ENCODE results near the gene NCAPG2. TPM values are rescaled to one million over a fixed set of nuclear protein-coding genes. Genes with fewer than 3 reads are reported as not detected.

Gene NCAPG2
- polyA plus RNA-seq, 1 of the 3 experiments (the other 2 are of a cell fraction): 25.0 TPM

DNA sequence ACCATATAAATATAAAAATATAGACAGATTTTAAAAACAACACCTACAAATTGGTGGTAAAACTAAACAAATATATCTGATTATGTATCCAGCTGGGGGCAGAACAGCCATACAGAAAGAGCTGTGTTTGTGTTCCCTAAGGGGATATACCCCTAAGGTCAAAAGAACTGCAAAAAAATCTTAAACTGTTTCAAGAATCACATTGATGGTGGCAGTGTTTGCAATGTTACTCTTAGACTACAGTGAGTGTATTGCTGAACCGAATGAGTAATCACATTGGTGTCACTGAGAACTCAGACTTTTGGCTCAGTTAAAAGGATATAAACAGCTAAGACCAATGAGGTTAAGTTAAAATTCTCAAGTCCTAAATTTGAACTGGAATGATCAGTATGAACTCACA lies 89.9 kb downstream of the NCAPG2 start:
- Histone ChIP-seq H3K4me2 (no peak overlapping the region), H3K9me3 (no peaks in the 10 kb centered on the region), H2AFZ (ENCODE audit: low read depth) (no peak overlapping the region), H3K9me2 (no peaks in the 10 kb centered on the region), H3K4me1 (ENCODE audit: control insufficient read depth in 1 of 2, insufficient read depth in 2 of 2, low read depth in 1 of 2, low read length in 1 of 2) (peaks cover 0 to 10% of the 10 kb centered on the region in 2 experiments; a peak in 2 of 4 replicates), H3K9ac (no peak overlapping the region), H3K4me3 (ENCODE audit: low read depth in 2 of 2, low read length in 1 of 2) (no peak overlapping the region), H3K36me3 (replicated peaks in 1 of 2; ENCODE audit: control insufficient read depth in 1 of 2, insufficient read depth in 2 of 2, low read length in 1 of 2) (peaks cover 2 to 5% of the 10 kb centered on the region in 2 experiments), H3K27me3 (ENCODE audit: insufficient read depth) (no peaks in the 10 kb centered on the region), H3F3A (replicated peaks; ENCODE audit: insufficient read depth) (peaks cover 5% of the 10 kb centered on the region), H4K20me1 (ENCODE audit: insufficient read depth) (no peaks in the 10 kb centered on the region), H3K79me2 (ENCODE audit: insufficient read depth) (no peaks in the 10 kb centered on the region), H3K27ac (ENCODE audit: low read depth in 2 of 2, low read length in 1 of 2) (no peak overlapping the region)
- DNase-seq: no peak
- TF ChIP-seq MXI1 (IDR thresholded peaks at IDR 0.05; ENCODE audit: low read depth, low read length) (no peak), ELF1 (IDR thresholded peaks at IDR 0.05) (no peak), RXRA (IDR thresholded peaks at IDR 0.05; ENCODE audit: borderline replicate concordance, low read depth) (no peak), RFX5 (IDR thresholded peaks at IDR 0.05; ENCODE audit: low read length) (no peak), NRF1 (IDR thresholded peaks at IDR 0.05; ENCODE audit: low read depth, low read length) (no peak), SMC3 (IDR thresholded peaks at IDR 0.05; ENCODE audit: low read depth, low read length) (no peak), JUND (IDR thresholded peaks at IDR 0.05) (no peak), MEF2A (IDR thresholded peaks at IDR 0.05; ENCODE audit: borderline replicate concordance, low read depth) (no peak), IRF3 (IDR thresholded peaks at IDR 0.05; ENCODE audit: low read depth, low read length) (no peak)
- TF ChIP-seq, protein P1, sequence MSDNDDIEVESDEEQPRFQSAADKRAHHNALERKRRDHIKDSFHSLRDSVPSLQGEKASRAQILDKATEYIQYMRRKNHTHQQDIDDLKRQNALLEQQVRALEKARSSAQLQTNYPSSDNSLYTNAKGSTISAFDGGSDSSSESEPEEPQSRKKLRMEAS (IDR thresholded peaks at IDR 0.05; ENCODE audit: low read depth): no peak
- TF ChIP-seq, protein P2, sequence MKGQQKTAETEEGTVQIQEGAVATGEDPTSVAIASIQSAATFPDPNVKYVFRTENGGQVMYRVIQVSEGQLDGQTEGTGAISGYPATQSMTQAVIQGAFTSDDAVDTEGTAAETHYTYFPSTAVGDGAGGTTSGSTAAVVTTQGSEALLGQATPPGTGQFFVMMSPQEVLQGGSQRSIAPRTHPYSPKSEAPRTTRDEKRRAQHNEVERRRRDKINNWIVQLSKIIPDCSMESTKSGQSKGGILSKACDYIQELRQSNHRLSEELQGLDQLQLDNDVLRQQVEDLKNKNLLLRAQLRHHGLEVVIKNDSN (IDR thresholded peaks at IDR 0.05; ENCODE audit: borderline replicate concordance, low read depth): no peak
- ChIA-PET CTCF (interaction anchor here (0.8 to 1.7 kb wide), 4 partner anchors 11 to 32 kb away, joined by 3 to 9 read pairs (median 3); no protein-coding TSS in a partner anchor), POLR2A (no interaction called here)
- 74% methylated on average over 1 of the region's 1 CpG for WGBS (ENCODE audit: low lambda C conversion rate)

GRCh38 chr7:158613481-158613880 lies 91.1 kb downstream of the NCAPG2 start:
- no peak for DNase-seq
- no peak overlapping the region for H3K4me3 ChIP-seq (ENCODE audit: low read depth in 2 of 2, low read length in 1 of 2)
- ChIA-PET POLR2A (no interaction called here), CTCF (interaction anchor here (0.6 to 1.4 kb wide), 3 partner anchors 34 to 118 kb away, joined by 3 to 5 read pairs (median 4); no protein-coding TSS in a partner anchor)
- H3K36me3 ChIP-seq (replicated peaks in 1 of 2; ENCODE audit: control insufficient read depth in 1 of 2, insufficient read depth in 2 of 2, low read length in 1 of 2): peaks cover 3 to 8% of the 10 kb centered on the region in 2 experiments
- no peaks in the 10 kb centered on the region for H3K9me3 ChIP-seq
- H3K27ac ChIP-seq (ENCODE audit: low read depth in 2 of 2, low read length in 1 of 2): no peak overlapping the region
- no peaks in the 10 kb centered on the region for H3K79me2 ChIP-seq (ENCODE audit: insufficient read depth)
- H2AFZ ChIP-seq (ENCODE audit: low read depth): no peak overlapping the region
- H4K20me1 ChIP-seq (ENCODE audit: insufficient read depth): no peaks in the 10 kb centered on the region
- peaks cover 5% of the 10 kb centered on the region for H3F3A ChIP-seq (replicated peaks; ENCODE audit: insufficient read depth)
- TF ChIP-seq, protein P3, sequence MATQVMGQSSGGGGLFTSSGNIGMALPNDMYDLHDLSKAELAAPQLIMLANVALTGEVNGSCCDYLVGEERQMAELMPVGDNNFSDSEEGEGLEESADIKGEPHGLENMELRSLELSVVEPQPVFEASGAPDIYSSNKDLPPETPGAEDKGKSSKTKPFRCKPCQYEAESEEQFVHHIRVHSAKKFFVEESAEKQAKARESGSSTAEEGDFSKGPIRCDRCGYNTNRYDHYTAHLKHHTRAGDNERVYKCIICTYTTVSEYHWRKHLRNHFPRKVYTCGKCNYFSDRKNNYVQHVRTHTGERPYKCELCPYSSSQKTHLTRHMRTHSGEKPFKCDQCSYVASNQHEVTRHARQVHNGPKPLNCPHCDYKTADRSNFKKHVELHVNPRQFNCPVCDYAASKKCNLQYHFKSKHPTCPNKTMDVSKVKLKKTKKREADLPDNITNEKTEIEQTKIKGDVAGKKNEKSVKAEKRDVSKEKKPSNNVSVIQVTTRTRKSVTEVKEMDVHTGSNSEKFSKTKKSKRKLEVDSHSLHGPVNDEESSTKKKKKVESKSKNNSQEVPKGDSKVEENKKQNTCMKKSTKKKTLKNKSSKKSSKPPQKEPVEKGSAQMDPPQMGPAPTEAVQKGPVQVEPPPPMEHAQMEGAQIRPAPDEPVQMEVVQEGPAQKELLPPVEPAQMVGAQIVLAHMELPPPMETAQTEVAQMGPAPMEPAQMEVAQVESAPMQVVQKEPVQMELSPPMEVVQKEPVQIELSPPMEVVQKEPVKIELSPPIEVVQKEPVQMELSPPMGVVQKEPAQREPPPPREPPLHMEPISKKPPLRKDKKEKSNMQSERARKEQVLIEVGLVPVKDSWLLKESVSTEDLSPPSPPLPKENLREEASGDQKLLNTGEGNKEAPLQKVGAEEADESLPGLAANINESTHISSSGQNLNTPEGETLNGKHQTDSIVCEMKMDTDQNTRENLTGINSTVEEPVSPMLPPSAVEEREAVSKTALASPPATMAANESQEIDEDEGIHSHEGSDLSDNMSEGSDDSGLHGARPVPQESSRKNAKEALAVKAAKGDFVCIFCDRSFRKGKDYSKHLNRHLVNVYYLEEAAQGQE (IDR thresholded peaks at IDR 0.05; ENCODE audit: low read depth, low read length): no peak
- peak; percentile 39; the same call in 1 of the 2 replicates for TF ChIP-seq NFIC (IDR thresholded peaks at IDR 0.05; ENCODE audit: borderline replicate concordance)
- H3K9ac ChIP-seq: no peak overlapping the region
- H3K27me3 ChIP-seq (ENCODE audit: insufficient read depth): no peaks in the 10 kb centered on the region
- H3K4me2 ChIP-seq: no peak overlapping the region
- peaks cover 0 to 10% of the 10 kb centered on the region in 2 experiments; a peak in 2 of 4 replicates for H3K4me1 ChIP-seq (ENCODE audit: control insufficient read depth in 1 of 2, insufficient read depth in 2 of 2, low read depth in 1 of 2, low read length in 1 of 2)
- WGBS (ENCODE audit: low lambda C conversion rate): 95% methylated on average over 2 of the region's 2 CpGs
- H3K9me2 ChIP-seq: no peaks in the 10 kb centered on the region

All from SK-N-SH (cell line).